ENCODE measurements around the gene RAVER1.
A peak's percentile ranks its signal among the peaks of the same experiment; 100 is the strongest.

The RAVER1 gene

GRCh38 chr19:10318807-10319682 lies 14.3 kb downstream of the RAVER1 start:
- DNase-seq (ENCODE audit: low read depth), result no peak

GRCh38 chr19:10317857-10318462 lies 15.4 kb downstream of the RAVER1 start:
- no peak for DNase-seq (ENCODE audit: low read depth)

DNA sequence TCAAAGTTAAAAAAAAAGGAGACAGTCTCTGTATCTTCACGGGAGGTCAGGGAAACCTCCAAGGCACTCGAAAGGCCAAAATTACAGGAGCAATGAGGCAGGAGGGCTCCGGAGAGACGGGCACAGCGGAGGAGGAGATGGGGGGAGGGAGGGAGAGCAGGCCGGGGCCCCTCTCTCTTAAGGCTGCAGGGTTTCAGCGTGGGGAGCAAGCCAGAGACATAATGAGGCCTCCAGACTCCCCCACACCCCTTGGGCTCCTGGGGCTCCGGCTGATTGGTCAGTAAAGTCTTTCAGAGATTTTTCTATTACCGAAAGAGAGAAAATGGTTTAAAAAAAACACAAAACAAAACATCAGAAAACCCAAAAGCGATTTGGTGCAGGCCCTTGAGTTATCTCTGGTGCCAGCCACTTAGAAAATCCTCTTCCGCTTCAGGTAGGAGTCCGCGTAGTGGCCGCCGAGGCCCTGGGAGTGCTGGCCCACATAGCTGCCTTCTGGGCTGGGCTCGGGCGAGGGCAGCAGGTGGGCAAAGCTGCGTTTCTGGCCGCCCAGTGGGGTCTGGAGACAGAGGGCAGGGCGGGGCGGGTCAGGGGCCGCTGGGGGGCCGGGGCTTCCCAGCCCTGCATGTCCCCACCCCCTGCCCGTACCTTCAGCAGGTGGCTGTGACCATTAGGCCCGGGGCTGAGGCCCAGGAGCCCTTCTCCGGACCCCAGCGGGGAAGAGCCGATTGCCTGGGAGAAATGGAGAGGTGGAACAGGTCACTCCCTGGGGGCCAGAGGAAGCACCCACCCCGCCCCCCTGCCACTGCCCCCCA lies 16.1 kb downstream of the RAVER1 start:
- DNase-seq (ENCODE audit: low read depth), result no peak

- no peak for DNase-seq (ENCODE audit: low read depth)
These were observed 16.9 kb downstream of the RAVER1 start for GRCh38 chr19:10316229-10317044.

DNA sequence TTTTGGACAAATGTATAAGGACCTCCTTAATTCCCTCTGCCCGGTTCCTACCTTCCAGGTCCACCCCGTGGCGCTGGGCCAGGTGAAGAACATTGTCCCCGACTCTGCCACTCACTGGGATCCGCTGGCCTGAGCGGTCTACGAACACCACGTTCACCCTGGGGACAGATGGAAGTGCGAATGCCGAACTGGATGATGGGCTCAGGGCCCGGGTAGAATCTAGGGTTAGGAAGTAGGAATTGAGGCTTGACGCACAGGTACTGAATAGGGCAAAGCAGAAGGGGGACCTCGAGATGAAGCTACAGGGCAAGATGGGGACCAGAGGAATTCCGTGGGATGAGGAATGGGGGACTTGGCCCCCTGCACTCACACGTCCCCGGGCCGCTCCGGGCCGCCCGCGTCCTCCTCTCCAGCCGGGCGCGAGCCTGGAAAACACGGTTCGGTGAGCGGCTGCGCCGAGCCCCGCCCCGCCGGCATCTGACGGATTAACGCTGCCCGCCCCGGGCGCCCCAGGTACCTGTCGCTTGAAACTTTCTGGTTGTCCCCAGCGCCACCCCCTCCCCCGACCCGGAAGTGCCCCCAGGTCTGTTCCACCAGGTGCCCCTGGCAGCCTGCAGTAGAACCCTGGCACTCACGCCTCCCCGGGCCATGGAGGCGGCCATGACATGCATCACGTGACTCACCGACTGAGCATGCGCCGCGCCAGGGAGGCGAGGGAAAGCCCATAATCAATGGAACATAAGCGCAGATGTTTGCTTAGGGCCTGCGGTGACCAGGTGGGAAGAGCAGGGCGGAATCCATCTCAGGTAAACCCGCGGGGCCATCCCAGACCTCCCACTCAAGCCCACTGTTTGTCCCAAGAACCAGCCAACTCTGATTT lies 17.8 kb downstream of the RAVER1 start, which contains the start of gene FDX2:
FDX2 (minus strand) TSS at position 681 of the 880 bp plus-strand sequence; CDS start at position 662, 19 bp downstream.
- DNase-seq (ENCODE audit: low read depth), result peak; percentile 88

DNA sequence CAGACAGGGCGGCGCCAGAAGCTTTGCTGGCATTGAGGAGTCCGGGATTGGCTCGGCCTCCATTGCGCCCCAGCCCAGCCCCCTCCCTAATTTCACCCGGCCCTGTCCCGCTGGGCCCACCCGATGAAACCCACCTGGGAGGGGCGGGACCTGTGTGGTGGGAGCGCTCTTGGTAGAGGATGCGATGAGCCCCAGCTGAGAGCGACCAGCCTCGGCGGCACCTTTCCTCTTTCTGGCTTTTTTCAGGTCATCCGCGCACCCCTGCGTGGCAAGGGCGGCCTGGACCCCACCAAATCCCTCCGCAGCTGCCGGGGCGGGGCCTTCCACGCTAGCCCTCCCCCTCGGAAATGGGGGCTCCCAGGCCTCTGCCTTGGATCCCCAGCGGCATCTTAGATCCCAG lies 23.9 kb downstream of the RAVER1 start, which contains the start of gene ZGLP1:
ZGLP1 (minus strand) TSS at position 393 of the 400 bp plus-strand sequence.
- no peak for DNase-seq (ENCODE audit: low read depth)

DNA sequence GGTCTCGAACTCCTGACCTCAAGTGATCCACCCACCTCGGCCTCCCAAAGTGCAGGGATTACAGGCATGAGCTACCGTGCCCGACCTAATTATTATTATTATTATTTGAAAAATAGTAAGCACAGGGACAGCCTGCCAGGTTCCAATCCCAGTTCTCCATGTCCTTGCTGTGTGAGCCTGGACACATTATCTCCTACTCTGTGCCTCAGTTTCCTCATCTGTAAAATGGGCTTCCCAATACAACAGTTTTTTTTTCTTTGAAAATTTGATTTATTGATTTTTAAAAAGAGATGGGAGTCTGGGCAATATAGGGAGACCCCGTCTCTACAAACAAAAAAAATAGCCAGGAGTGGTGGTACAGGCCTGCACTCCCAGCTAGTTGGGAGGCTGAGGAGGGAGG lies 27.0 kb downstream of the RAVER1 start:
- no peak for DNase-seq (ENCODE audit: low read depth)

GRCh38 chr19:10305139-10305806 lies 28.1 kb downstream of the RAVER1 start:
- no peak for DNase-seq (ENCODE audit: low read depth)

- DNase-seq (ENCODE audit: low read depth), result no peak
These were observed 33.5 kb downstream of the RAVER1 start for GRCh38 chr19:10299545-10300458.

DNA sequence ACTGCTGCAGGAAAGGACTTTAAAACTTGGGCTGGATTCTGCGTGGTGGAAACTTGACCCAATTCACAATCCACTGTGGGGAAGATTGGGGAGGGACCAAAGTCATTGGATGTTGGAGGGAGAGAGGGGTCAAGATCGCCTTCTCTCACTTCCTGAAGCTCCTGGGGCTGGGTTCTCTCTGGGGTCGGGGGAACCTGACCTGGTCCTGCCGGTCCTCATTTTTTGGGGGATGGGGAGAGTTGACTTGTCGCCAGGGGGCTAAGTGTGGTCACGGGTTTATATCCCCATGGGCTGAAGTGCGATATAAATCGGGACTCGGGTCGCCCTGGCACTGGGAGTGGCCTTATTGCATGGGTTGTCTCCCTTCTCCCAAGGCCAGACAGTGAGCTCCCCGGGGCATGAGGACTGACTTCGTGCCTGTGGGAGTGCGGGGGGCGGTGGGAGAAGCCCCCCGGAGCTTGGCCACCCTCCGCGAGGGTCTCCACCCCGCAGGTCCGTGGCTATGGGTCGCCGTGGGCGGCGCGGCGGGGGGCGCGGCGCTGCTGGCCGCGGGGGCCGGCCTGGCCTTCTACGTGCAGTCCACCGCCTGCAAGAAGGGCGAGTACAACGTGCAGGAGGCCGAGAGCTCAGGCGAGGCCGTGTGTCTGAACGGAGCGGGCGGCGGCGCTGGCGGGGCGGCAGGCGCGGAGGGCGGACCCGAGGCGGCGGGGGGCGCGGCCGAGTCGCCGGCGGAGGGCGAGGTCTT lies 37.3 kb downstream of the RAVER1 start:
- no peak for DNase-seq (ENCODE audit: low read depth)

GRCh38 chr19:10295305-10295846 lies 38.0 kb downstream of the RAVER1 start:
- DNase-seq (ENCODE audit: low read depth), result no peak

- no peak for DNase-seq (ENCODE audit: low read depth)
These were observed 39.0 kb downstream of the RAVER1 start for GRCh38 chr19:10294368-10294697.

DNA sequence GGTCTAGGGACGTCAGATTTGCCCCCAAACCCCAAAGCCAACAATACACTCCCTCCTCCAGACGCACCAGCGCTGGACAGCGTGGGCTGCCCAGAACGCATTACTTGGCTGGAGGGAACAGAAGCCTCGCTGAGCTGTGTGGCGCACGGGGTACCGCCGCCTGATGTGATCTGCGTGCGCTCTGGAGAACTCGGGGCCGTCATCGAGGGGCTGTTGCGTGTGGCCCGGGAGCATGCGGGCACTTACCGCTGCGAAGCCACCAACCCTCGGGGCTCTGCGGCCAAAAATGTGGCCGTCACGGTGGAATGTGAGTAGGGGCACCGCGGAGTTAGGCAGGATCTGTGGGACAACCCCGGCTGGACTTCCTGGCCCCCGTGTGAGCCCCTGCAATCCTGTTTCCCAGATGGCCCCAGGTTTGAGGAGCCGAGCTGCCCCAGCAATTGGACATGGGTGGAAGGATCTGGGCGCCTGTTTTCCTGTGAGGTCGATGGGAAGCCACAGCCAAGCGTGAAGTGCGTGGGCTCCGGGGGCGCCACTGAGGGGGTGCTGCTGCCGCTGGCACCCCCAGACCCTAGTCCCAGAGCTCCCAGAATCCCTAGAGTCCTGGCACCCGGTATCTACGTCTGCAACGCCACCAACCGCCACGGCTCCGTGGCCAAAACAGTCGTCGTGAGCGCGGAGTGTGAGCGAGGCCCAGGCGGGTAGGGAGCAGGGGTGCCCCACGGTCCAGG lies 39.5 kb downstream of the RAVER1 start:
- no peak for DNase-seq (ENCODE audit: low read depth)

DNA sequence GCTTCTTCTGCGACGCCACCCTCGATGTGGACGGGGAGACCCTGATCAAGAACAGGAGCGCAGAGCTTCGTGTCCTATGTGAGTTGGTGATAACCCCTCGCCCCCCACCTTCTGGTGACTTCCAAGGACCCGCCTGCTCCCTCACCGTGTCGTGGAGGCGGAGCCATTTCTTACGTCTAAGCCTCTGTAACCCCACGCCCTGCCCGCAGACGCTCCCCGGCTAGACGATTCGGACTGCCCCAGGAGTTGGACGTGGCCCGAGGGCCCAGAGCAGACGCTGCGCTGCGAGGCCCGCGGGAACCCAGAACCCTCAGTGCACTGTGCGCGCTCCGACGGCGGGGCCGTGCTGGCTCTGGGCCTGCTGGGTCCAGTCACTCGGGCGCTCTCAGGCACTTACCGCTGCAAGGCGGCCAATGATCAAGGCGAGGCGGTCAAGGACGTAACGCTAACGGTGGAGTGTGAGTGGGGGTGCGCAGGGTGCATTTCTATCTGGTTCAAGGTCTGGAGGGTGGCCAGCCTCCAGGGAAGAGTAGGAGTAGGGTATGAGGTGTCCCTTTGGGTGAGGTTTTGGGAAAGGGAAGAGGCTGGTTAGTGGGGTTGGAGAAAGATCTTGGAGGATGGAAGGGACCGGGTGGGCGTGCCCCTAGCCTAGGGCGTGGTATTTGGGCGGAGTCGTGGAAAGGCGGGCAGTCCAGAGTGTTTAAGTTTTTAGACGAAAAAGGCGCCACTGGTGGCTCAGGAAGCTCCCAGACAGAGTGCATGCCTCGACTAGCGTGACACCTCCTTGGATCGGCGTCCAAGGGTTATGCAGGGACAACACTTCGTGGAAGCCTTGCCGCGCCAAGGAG lies 40.3 kb downstream of the RAVER1 start:
- no peak for DNase-seq (ENCODE audit: low read depth)

GRCh38 chr19:10292206-10292788 lies 41.0 kb downstream of the RAVER1 start:
- peak; percentile 60 for DNase-seq (ENCODE audit: low read depth)

Data from activated T-cell treated with anti-CD3 and anti-CD28 coated beads for 24 hours (primary cell).